IPS-NIHi11 (cell line): ENCODE data around the gene BRMS1L.
"Not testable (repeated sequence)": the region's sequence is repeated elsewhere in the genome, so short reads cannot be mapped to it uniquely, and the experiment has no call there.

Source experiments
- DNase-seq: peaks from one replicate; pipeline ENCODE4 v3.0.0; 2012; ENCODE audit warnings: mixed read lengths, low spot score

BRMS1L gene

GRCh38 chr14:35821564-35822411, 4.3 kb upstream of the BRMS1L start:
- peak; percentile 17 for DNase-seq

DNA sequence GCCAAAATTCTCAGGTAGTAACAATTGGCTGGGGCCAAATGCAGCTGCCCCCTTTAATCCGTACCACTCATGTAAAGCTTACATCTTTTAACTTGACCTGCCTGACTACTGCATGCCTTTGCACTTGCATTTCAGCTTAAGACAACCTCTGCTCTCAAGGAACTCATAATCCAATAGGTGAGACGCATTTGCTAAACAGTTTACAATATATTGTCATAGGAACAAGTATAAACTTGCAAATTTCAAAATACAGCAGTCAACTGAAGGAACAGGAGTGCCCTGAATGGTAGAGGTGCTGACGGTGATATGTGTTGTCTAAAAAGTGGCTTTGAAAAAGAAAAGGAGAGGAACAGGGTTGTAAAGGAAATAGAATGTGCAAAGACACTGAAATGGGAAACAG, 3.6 kb upstream of the BRMS1L start:
- no peak for DNase-seq

GRCh38 chr14:35824446-35825165, 1.5 kb upstream of the BRMS1L start:
- DNase-seq, result not testable (repeated sequence)

- DNase-seq, result no peak
These were observed 245 bp upstream of the BRMS1L start for GRCh38 chr14:35825968-35826217.

DNA sequence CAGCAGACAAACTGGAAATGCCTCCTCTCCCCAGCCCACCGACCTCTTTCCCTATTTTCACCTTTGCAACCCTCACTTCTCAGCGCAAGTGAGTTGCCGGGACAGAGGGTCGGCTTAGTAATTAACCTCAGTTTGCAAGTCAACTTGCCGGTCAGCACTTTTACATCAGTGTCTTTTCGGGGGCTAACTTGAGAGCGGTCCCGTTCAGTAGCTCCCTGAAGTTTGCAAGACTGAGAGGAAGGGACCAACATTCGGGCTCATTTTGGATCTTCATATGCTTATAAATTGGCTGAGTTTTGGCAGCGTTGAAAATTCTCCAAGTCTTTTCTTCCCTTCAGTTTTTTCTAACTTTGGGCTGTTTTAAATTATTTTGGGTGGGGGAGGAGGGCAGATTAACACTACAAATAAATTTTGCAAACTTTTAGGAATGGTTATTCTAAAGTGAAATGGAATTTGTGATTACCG, 846 bp downstream of the BRMS1L start:
- DNase-seq, result no peak

DNA sequence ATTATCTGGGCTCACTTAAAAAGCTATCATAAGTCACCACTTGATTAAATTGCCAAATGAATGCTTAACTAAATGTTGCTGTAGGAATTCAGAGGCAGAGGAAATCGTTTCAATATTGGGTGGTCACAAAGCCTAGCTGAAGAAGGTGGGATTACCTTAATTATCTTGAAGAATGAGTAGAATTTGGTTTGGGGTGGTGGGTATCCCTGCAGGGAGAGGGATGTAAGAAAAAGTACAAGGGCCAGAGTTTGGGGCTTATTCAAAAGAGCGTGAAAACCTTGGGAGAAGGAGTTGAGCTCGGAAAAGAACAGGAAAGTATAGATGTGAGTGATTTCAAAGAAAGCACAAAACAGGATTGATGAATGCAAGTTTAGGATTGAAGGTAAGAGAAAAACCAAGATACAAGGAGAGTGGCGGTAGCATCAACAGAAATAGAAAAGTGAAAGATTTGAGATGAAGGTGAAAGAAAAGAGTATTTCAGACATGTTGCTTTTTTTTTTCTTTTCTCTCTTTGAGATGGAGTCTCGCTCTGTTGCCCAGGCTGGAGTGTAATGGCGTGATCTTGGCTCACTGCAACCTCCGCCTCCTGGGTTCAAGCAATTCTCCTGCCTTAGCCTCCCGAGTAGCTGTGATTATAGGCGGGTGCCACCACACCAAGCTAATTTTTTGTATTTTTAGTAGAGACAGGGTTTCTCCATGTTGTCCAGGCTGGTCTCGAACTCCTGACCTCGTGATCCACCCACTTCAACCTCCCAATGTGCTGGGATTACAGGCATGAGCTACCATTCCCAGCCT, 1.7 kb downstream of the BRMS1L start:
- DNase-seq, result no peak

- DNase-seq, result no peak
These were observed 3.3 kb downstream of the BRMS1L start for GRCh38 chr14:35829449-35829848.

DNA sequence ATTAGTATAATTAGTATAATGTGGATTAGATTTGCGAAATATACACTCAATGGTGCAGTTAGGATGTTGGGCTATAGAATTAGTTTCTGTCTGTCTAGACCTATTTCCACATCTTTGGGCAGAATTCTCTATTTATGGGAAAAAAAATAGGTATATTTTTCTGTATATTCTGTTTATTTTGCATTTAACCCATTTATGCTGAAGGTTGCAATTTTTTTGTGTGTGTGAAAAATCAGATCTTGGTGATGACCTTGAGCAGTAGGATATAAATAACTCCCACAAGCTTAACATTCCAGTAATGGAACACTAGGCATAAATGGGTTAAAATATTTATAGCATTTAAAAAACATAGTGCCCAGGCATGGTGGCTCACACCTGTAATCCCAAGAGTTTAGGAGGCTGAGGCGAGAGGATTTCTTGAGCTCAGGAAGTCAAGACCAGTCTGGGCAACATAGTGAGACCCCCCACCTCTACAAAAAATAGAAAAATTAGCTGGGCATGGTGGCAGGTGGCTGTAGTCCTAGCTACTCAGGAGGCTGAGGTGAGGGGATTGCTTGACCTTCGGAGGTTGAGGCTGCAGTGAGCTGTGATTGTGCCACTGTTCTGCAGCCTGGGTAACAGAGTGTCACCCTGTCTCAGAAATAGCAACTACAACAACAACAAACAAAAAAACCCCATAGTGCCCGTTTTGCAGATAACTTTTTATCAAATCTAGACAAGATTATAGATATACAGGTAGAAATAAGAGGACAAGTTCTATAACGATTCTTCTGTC, 9.3 kb downstream of the BRMS1L start:
- no peak for DNase-seq

- DNase-seq, result not testable (repeated sequence)
These were observed 15.6 kb downstream of the BRMS1L start for GRCh38 chr14:35841704-35842103.

DNA sequence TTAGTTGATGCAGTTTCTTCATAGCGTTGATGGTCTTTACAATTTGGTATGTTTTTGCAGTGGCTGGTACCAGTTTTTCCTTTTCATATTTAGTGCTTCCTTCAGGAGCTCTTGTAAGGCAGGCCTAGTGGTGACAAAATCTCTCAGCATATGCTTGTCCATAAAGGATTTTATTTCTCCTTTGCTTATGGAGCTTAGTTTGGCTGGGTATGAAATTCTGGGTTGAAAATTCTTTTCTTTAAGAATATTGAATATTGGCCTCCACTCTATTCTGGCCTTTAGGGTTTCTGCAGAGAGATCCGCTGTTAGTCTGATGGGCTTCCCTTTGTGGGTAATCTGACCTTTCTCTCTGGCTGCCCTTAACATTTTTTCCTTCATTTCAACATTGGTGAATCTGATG, 16.1 kb downstream of the BRMS1L start:
- DNase-seq, result not testable (repeated sequence)

DNA sequence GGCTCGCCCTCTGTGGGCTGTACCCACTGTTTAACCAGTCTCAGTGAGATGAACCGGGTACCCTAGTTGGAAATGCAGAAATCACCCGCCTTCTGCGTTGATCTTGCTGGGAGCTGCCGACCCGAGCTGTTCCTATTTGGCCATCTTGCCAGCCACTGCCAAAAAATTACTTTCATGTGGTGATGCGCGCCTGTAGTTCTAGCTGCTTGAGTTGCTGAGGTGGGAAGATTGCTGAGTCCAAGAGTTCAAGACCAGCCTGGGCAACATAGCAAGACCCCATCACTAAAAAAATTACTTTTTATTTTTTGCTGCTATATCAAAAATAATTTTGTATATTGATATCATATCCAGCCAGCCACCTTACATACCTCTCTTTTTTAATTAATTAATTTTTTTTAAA, 18.4 kb downstream of the BRMS1L start:
- no peak for DNase-seq

GRCh38 chr14:35847636-35848035, 21.5 kb downstream of the BRMS1L start:
- DNase-seq, result no peak

GRCh38 chr14:35849122-35849521, 23.0 kb downstream of the BRMS1L start:
- DNase-seq, result no peak

- DNase-seq, result no peak
These were observed 25.7 kb downstream of the BRMS1L start for GRCh38 chr14:35851823-35852222.

DNA sequence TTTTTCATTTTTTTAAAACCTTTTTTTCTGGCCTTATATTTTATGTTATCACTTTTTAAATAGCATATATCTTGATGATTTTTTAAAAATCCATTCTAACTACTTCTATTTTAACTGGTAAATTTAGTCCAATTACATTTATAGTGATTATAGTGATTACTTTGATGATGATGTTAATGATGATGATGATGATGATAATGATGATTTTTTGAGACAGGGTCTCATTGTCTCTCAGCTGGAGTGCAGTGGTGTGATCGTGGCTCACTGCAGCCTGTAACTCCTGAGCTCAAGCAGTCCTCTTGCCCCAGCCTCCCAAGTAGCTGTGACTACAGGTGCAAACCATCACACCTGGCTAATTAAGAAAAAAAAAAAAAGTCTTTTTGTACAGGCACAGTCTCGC, 27.1 kb downstream of the BRMS1L start:
- DNase-seq, result no peak

GRCh38 chr14:35854696-35855270, 28.6 kb downstream of the BRMS1L start:
- DNase-seq, result no peak

DNA sequence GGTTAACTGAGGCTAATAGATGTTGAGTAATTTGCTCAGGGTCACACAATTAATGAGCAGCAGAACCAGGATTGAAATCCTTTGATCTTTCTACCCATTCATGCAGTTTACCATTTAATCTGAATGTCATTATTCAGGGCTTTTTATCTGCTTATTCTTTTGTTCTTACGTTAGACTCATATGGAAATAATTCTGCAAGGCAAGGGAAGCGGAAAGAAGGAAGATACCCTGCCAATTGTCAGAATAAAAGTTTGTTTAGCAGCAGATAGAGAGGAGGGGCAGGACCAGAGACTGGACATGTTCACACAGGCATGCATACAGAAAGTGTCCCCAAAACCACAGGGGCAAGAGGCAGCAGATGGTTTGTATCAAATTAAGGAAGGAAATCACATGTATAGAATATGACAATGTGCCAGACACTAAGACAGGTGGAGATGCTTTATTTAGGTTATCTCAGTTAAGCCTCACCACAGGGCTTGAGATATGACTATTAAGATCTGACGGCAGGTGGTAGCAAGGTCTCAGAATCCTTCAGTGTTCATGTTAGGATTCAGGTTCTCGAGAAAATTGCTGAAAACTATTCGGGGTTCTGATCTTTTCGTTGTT, 29.8 kb downstream of the BRMS1L start:
- DNase-seq, result no peak

- DNase-seq, result no peak
These were observed 32.5 kb downstream of the BRMS1L start for GRCh38 chr14:35858521-35859209.

DNA sequence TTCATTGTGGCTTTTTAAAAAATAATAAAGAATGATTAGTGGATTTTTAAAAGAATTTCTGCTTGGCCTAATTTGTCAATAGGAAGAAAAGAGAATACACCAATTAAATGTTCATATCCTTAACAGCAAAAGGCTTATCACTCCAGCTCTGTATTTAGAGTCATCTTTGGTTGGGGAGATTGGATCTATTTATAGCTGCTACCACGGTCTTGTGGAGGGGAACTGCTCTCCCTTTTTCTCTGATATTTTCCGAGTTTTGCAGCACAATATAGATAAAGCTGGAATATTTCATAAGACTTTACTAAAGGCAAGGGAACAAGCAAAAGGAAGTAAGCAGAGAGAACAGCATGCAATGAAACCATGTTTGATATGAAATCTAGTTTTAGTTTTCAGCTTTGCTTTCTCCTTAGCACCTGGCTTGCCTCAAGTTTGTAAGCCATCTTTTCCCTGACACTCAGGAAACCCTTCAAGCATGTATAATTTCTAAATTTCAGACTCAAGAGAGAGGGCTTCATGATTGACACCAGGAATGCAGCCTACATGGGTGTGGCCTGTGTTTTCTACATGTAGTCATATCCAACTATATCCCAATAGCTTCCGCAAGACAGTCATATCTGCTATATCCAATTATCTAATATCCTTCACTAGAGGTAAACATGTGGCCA, 35.2 kb downstream of the BRMS1L start:
- DNase-seq, result no peak
